ENCODE measurements around the gene RETREG1. TPM values are rescaled to one million over a fixed set of nuclear protein-coding genes. Genes with fewer than 3 reads are reported as not detected.

RETREG1 gene
- total RNA-seq, 1 experiment from 2014 or later = 5.1 TPM

- ChIA-PET POLR2A (ENCODE audit: low non-redundant PET) (no interaction called here), CTCF (no interaction called here)
- Histone ChIP-seq H3K27me3 (replicated peaks; ENCODE audit: insufficient read depth, low read depth, low read length, poor library complexity) (no peaks in the 10 kb centered on the region), H3K9me3 (ENCODE audit: low read depth, low read length, poor library complexity, severe bottlenecking) (no peaks in the 10 kb centered on the region), H3K4me1 (ENCODE audit: insufficient read depth, low read length, poor library complexity, severe bottlenecking) (no peaks in the 10 kb centered on the region), H3K27ac (ENCODE audit: low read depth, low read length, poor library complexity, severe bottlenecking) (no peak overlapping the region), H3K4me3 (ENCODE audit: low read depth, low read length, poor library complexity, severe bottlenecking) (no peak overlapping the region), H3K36me3 (ENCODE audit: insufficient read depth, low read length, poor library complexity, severe bottlenecking) (no peaks in the 10 kb centered on the region)
- BruUV-seq (replicated peaks) = no TSS peak
- TF ChIP-seq CTCF (conservative IDR thresholded peaks at IDR 0.05; ENCODE audit: low read depth, low read length) = no peak
- TF ChIP-seq EZH2 (IDR thresholded peaks at IDR 0.05; ENCODE audit: borderline replicate concordance, low read depth, low read length, poor library complexity, severe bottlenecking) = no peak
- no peak for DNase-seq (ENCODE audit: low spot score)
- intact Hi-C loops (cut with micrococcal nuclease; ENCODE audit: unreplicated experiment) = no loop called here
These were observed 7.4 kb downstream of the RETREG1 start for GRCh38 chr5:16609412-16609811.

GRCh38 chr5:16606628-16607027 is 10.2 kb downstream of the RETREG1 start:
- ChIA-PET POLR2A (ENCODE audit: low non-redundant PET) (no interaction called here), CTCF (no interaction called here)
- Histone ChIP-seq H3K27ac (ENCODE audit: low read depth, low read length, poor library complexity, severe bottlenecking) (no peak overlapping the region), H3K4me1 (ENCODE audit: insufficient read depth, low read length, poor library complexity, severe bottlenecking) (no peaks in the 10 kb centered on the region), H3K27me3 (replicated peaks; ENCODE audit: insufficient read depth, low read depth, low read length, poor library complexity) (no peaks in the 10 kb centered on the region), H3K36me3 (ENCODE audit: insufficient read depth, low read length, poor library complexity, severe bottlenecking) (no peaks in the 10 kb centered on the region), H3K4me3 (ENCODE audit: low read depth, low read length, poor library complexity, severe bottlenecking) (no peak overlapping the region), H3K9me3 (ENCODE audit: low read depth, low read length, poor library complexity, severe bottlenecking) (no peaks in the 10 kb centered on the region)
- intact Hi-C loops (cut with micrococcal nuclease; ENCODE audit: unreplicated experiment) = no loop called here
- TF ChIP-seq CTCF (conservative IDR thresholded peaks at IDR 0.05; ENCODE audit: low read depth, low read length) (no peak), EZH2 (IDR thresholded peaks at IDR 0.05; ENCODE audit: borderline replicate concordance, low read depth, low read length, poor library complexity, severe bottlenecking) (no peak)
- no TSS peak for BruUV-seq (replicated peaks)
- DNase-seq (ENCODE audit: low spot score) = no peak

GRCh38 chr5:16603701-16604100 is 13.1 kb downstream of the RETREG1 start:
- Histone ChIP-seq H3K27me3 (replicated peaks; ENCODE audit: insufficient read depth, low read depth, low read length, poor library complexity) (no peaks in the 10 kb centered on the region), H3K9me3 (ENCODE audit: low read depth, low read length, poor library complexity, severe bottlenecking) (no peaks in the 10 kb centered on the region), H3K4me1 (ENCODE audit: insufficient read depth, low read length, poor library complexity, severe bottlenecking) (no peaks in the 10 kb centered on the region), H3K4me3 (ENCODE audit: low read depth, low read length, poor library complexity, severe bottlenecking) (no peak overlapping the region), H3K36me3 (ENCODE audit: insufficient read depth, low read length, poor library complexity, severe bottlenecking) (no peaks in the 10 kb centered on the region), H3K27ac (ENCODE audit: low read depth, low read length, poor library complexity, severe bottlenecking) (no peak overlapping the region)
- intact Hi-C loops (cut with micrococcal nuclease; ENCODE audit: unreplicated experiment) = no loop called here
- ChIA-PET POLR2A (ENCODE audit: low non-redundant PET) (no interaction called here), CTCF (no interaction called here)
- DNase-seq (ENCODE audit: low spot score) = no peak
- BruUV-seq (replicated peaks) = no TSS peak
- TF ChIP-seq CTCF (conservative IDR thresholded peaks at IDR 0.05; ENCODE audit: low read depth, low read length) (no peak), EZH2 (IDR thresholded peaks at IDR 0.05; ENCODE audit: borderline replicate concordance, low read depth, low read length, poor library complexity, severe bottlenecking) (no peak)
